ENCODE data around the gene KRT73.

DNA sequence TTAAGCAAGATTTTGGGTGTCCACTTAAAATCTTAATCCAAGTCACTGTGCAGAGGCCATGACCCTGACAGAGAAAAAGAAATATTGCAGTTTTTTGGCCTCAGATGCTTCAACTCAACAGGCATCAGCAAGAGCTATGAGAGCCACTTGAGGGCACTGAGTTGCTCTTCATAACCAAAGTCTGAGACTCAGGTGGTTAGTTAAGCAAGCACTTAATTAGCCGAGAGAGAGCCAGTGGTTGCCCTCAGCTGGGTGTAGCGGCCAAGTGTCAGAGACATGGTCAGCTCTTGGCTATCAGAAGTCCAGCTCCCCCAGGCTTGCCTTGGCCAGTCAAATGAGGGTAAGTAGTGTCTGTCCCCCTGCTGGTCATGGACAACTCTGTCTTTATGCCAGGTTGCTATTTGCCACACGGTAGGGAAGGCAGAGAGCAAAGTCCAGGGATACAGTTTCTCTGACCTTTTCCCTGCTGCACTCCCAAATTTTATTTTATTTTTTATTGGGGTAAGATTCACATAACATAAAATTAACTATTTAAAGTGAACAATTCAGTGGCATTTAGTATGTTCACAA lies 56.4 kb downstream of the KRT73 start:
- no peak for TF ChIP-seq JUN (CRISPR knock-in tag; IDR thresholded peaks at IDR 0.05)
- no peak for TF ChIP-seq CTCF (IDR thresholded peaks at IDR 0.05)
